Activated naive CD4-positive, alpha-beta T cell treated with anti-CD3 and anti-CD28 coated beads for 36 hours (primary cell): ENCODE measurements around the gene VWA1. TPM values are rescaled to one million over a fixed set of nuclear protein-coding genes. Genes with fewer than 3 reads are reported as not detected.

Source experiments
- CTCF ChIA-PET: fragments of 350-600 bp; sonication (Branson Sonifier 250); formaldehyde crosslinking; loops from one replicate; lab custom pipeline; 2021; ENCODE audit warnings: antibody characterized with exemption; lab: Charles Lee
- DNase-seq: peaks from one replicate; pipeline ENCODE4 v3.0.0-alpha.2; 2020
- H3K27ac Mint-ChIP-seq: one replicate; pipeline ENCODE4 v1.8.0; 2021; ENCODE audit warnings: mild to moderate bottlenecking, mixed read lengths
- H3K27me3 Mint-ChIP-seq: one replicate; pipeline ENCODE4 v1.8.0; 2021; ENCODE audit warnings: low read depth, mixed read lengths
- H3K36me3 Mint-ChIP-seq: one replicate; pipeline ENCODE4 v1.8.0; 2021; ENCODE audit warnings: low read depth, mixed read lengths
- H3K4me1 Mint-ChIP-seq: one replicate; pipeline ENCODE4 v1.8.0; 2021; ENCODE audit warnings: low read depth, mixed read lengths
- H3K4me3 Mint-ChIP-seq: one replicate; pipeline ENCODE4 v1.8.0; 2021; ENCODE audit warnings: mild to moderate bottlenecking, moderate library complexity, mixed read lengths
- H3K9me3 Mint-ChIP-seq: one replicate; pipeline ENCODE4 v1.8.0; 2021; ENCODE audit warnings: mixed read lengths
- intact Hi-C: fragments of 100-400 bp; cut with micrococcal nuclease; formaldehyde crosslinking; loops from one replicate; pipeline ENCODE4 v1.15.1; 2023
- total RNA-seq, 2 experiments: library from RNA; stranded (reverse); gene quantifications; one replicate each; pipeline ENCODE4 v1.2.3, GENCODE V29; 2021

VWA1 gene
- total RNA-seq, 2 experiments from 2014 or later, result 0.72 to 0.74 TPM

GRCh38 chr1:1434824-1435105, 725 bp upstream of the VWA1 start:
- H3K27me3 Mint-ChIP-seq, result peaks cover 25% of the 10 kb centered on the region
- H3K9me3 Mint-ChIP-seq, result no peaks in the 10 kb centered on the region
- H3K27ac Mint-ChIP-seq, result no peak overlapping the region
- intact Hi-C loops, result no loop called here
- peaks cover 11% of the 10 kb centered on the region for H3K4me1 Mint-ChIP-seq
- H3K4me3 Mint-ChIP-seq, result peak overlapping the region; percentile 50
- no peaks in the 10 kb centered on the region for H3K36me3 Mint-ChIP-seq
- CTCF ChIA-PET, result no interaction called here
- DNase-seq, result no peak

GRCh38 chr1:1435911-1436629, 580 bp downstream of the VWA1 start:
- H3K9me3 Mint-ChIP-seq, result no peaks in the 10 kb centered on the region
- DNase-seq, result no peak
- CTCF ChIA-PET, result no interaction called here
- H3K4me1 Mint-ChIP-seq, result peaks cover 14% of the 10 kb centered on the region
- no peaks in the 10 kb centered on the region for H3K36me3 Mint-ChIP-seq
- H3K4me3 Mint-ChIP-seq, result peak overlapping the region; percentile 60
- H3K27me3 Mint-ChIP-seq, result peaks cover 25% of the 10 kb centered on the region
- no peak overlapping the region for H3K27ac Mint-ChIP-seq
- intact Hi-C loops, result no loop called here

DNA sequence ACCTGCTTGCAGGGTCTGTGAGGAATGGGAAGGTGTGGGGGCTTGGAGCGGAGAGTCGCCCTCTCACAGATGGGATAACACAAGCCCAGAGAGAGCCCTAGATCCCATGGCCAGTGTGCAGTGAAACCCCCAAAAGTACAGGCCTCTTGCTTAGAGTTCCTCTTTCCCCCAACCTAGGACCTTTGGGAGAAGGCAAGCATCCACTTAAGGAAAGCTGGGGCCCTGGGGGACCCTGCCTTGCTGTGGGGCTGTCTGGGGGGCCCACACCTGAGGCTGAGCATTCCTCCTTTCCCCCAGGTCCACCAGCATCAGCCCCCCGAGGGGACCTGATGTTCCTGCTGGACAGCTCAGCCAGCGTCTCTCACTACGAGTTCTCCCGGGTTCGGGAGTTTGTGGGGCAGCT, 1.1 kb downstream of the VWA1 start:
- H3K36me3 Mint-ChIP-seq, result no peaks in the 10 kb centered on the region
- intact Hi-C loops, result no loop called here
- peaks cover 25% of the 10 kb centered on the region for H3K27me3 Mint-ChIP-seq
- no peak for DNase-seq
- CTCF ChIA-PET, result no interaction called here
- no peaks in the 10 kb centered on the region for H3K9me3 Mint-ChIP-seq
- peak overlapping the region; percentile 60 for H3K4me3 Mint-ChIP-seq
- no peak overlapping the region for H3K27ac Mint-ChIP-seq
- peaks cover 14% of the 10 kb centered on the region for H3K4me1 Mint-ChIP-seq

- intact Hi-C loops, result no loop called here
- no peaks in the 10 kb centered on the region for H3K36me3 Mint-ChIP-seq
- no peak overlapping the region for H3K4me3 Mint-ChIP-seq
- H3K9me3 Mint-ChIP-seq, result no peaks in the 10 kb centered on the region
- H3K27me3 Mint-ChIP-seq, result peaks cover 25% of the 10 kb centered on the region
- DNase-seq, result no peak
- H3K4me1 Mint-ChIP-seq, result peaks cover 14% of the 10 kb centered on the region
- no peak overlapping the region for H3K27ac Mint-ChIP-seq
- CTCF ChIA-PET, result no interaction called here
These were observed 1.8 kb downstream of the VWA1 start for GRCh38 chr1:1437033-1437903.

- Mint-ChIP-seq H3K9me3 (no peaks in the 10 kb centered on the region), H3K27ac (no peak overlapping the region), H3K4me1 (peaks cover 14% of the 10 kb centered on the region), H3K27me3 (peaks cover 23% of the 10 kb centered on the region), H3K4me3 (no peak overlapping the region), H3K36me3 (no peaks in the 10 kb centered on the region)
- no peak for DNase-seq
- CTCF ChIA-PET, result no interaction called here
- intact Hi-C loops, result no loop called here
These were observed 2.5 kb downstream of the VWA1 start for GRCh38 chr1:1437904-1438376.

GRCh38 chr1:1438531-1439381, 3.3 kb downstream of the VWA1 start:
- Mint-ChIP-seq H3K27me3 (peaks cover 23% of the 10 kb centered on the region), H3K4me1 (peaks cover 11% of the 10 kb centered on the region), H3K4me3 (no peak overlapping the region), H3K9me3 (no peaks in the 10 kb centered on the region), H3K36me3 (no peaks in the 10 kb centered on the region), H3K27ac (no peak overlapping the region)
- CTCF ChIA-PET, result no interaction called here
- intact Hi-C loops, result no loop called here
- no peak for DNase-seq

GRCh38 chr1:1439546-1440261, 4.2 kb downstream of the VWA1 start:
- intact Hi-C loops, result no loop called here
- Mint-ChIP-seq H3K4me3 (no peak overlapping the region), H3K27ac (no peak overlapping the region), H3K27me3 (peaks cover 23% of the 10 kb centered on the region), H3K4me1 (peaks cover 11% of the 10 kb centered on the region), H3K9me3 (no peaks in the 10 kb centered on the region), H3K36me3 (no peaks in the 10 kb centered on the region)
- CTCF ChIA-PET, result interaction anchor here (1.1 to 2.5 kb wide), 4 partner anchors 11 to 62 kb away, joined by 4 to 14 read pairs (median 8); partner anchors contain the start of gene CCNL2
- no peak for DNase-seq

DNA sequence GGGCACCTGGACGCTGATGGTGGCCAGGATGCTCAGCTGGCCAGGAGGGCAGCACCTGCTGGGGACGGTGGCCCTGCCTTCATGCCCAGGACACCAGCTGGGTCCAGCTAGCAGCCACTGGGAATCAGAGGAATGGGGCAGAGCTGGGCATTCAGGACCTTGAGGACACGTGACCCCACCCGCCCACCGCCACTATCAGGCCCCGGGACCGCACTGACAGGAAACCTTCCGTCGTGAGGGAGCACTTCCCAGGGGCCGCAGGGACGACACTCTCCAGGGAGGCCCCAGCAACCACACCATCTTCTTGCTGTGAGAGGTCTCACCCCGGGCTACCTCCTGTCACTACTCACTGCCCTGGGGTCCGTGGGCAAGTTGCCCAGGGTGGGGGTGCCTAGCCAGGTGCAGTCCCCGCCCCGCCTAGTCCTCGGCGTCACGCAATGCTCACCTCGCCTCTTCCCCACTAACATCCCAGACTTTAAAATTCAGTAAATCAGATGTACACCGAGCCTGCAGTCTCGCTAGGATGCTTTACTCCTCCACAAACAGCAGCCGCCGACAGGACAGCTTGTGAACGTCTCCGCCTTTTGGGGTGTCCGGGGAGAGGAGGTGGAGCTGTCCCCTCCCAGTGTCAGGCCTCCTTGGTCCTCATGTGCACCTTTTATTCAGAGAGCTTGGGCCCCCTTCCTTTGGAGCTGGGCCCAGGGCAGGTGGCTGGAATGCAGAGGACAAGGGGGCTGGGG, 4.9 kb downstream of the VWA1 start:
- no peak for DNase-seq
- H3K4me3 Mint-ChIP-seq, result no peak overlapping the region
- intact Hi-C loops, result loop anchor here (1.0 kb wide), 2 partner anchors 65 kb away; partner anchors contain the start of gene AURKAIP1
- CTCF ChIA-PET, result interaction anchor here (0.6 to 2.5 kb wide), 10 partner anchors 8 to 311 kb away, joined by 3 to 14 read pairs (median 4); partner anchors contain the start of gene CCNL2
- H3K4me1 Mint-ChIP-seq, result peaks cover 6% of the 10 kb centered on the region
- H3K27ac Mint-ChIP-seq, result no peak overlapping the region
- H3K27me3 Mint-ChIP-seq, result peaks cover 18% of the 10 kb centered on the region
- H3K9me3 Mint-ChIP-seq, result no peaks in the 10 kb centered on the region
- H3K36me3 Mint-ChIP-seq, result no peaks in the 10 kb centered on the region

- intact Hi-C loops, result loop anchor here (1.0 kb wide), 2 partner anchors 64 to 66 kb away; partner anchors contain the start of gene AURKAIP1
- CTCF ChIA-PET, result interaction anchor here (0.6 to 2.5 kb wide), 14 partner anchors 9 to 311 kb away, joined by 3 to 14 read pairs (median 4); partner anchors contain the start of gene CCNL2
- Mint-ChIP-seq H3K36me3 (no peaks in the 10 kb centered on the region), H3K4me3 (no peak overlapping the region), H3K9me3 (no peaks in the 10 kb centered on the region), H3K27me3 (peaks cover 14% of the 10 kb centered on the region), H3K27ac (no peak overlapping the region), H3K4me1 (peaks cover 5% of the 10 kb centered on the region)
- peak; percentile 60 for DNase-seq
These were observed 5.8 kb downstream of the VWA1 start for GRCh38 chr1:1441002-1441888.

GRCh38 chr1:1442069-1442770, 6.7 kb downstream of the VWA1 start:
- no peak overlapping the region for H3K4me3 Mint-ChIP-seq
- peaks cover 3% of the 10 kb centered on the region for H3K4me1 Mint-ChIP-seq
- peaks cover 10% of the 10 kb centered on the region for H3K27me3 Mint-ChIP-seq
- no peak for DNase-seq
- CTCF ChIA-PET, result interaction anchor here (0.6 to 2.5 kb wide), 3 partner anchors 13 to 63 kb away, joined by 3 to 11 read pairs (median 3); no protein-coding TSS in a partner anchor
- no peak overlapping the region for H3K27ac Mint-ChIP-seq
- intact Hi-C loops, result no loop called here
- H3K9me3 Mint-ChIP-seq, result no peaks in the 10 kb centered on the region
- H3K36me3 Mint-ChIP-seq, result no peaks in the 10 kb centered on the region
